ENCODE results near the gene PIEZO2. TPM values are rescaled to one million over a fixed set of nuclear protein-coding genes. Genes with fewer than 3 reads are reported as not detected.

Gene PIEZO2
- total and polyA plus RNA-seq, 12 donors: 0.07 to 1.4 (median 0.25) TPM; not detected in 1

DNA sequence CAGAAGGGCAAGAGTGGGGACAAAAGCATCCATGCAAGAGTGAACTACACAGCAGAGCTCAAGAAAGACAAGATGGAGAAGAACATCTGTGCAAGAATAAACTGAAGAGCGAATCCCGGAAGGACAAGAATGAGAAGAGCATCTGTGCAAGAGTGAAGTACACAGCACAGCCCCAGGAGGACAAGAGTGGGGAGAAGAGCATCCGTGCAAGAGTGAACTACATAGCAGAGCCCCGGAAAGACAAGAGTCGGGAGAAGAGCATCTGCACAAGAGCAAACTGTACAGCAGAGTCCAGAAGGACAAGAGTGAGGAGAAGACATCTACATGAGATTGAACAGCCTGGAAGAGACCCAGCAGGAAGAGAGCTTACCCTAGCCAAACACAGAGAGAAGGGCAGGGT, 284.6 kb downstream of the PIEZO2 start:
- DNase-seq (no peak), ATAC-seq (no peak)
- Histone ChIP-seq H3K4me3 (no peak overlapping the region), H3K27me3 (peaks cover 0 to 8% (median 0%) of the 10 kb centered on the region in 7 donors), H3K4me1 (no peaks in the 10 kb centered on the region), H3K27ac (no peak overlapping the region), H3K36me3 (no peaks in the 10 kb centered on the region), H3K9me3 (peaks cover 0 to 21% (median 5%) of the 10 kb centered on the region in 11 donors)
- TF ChIP-seq, protein P1, sequence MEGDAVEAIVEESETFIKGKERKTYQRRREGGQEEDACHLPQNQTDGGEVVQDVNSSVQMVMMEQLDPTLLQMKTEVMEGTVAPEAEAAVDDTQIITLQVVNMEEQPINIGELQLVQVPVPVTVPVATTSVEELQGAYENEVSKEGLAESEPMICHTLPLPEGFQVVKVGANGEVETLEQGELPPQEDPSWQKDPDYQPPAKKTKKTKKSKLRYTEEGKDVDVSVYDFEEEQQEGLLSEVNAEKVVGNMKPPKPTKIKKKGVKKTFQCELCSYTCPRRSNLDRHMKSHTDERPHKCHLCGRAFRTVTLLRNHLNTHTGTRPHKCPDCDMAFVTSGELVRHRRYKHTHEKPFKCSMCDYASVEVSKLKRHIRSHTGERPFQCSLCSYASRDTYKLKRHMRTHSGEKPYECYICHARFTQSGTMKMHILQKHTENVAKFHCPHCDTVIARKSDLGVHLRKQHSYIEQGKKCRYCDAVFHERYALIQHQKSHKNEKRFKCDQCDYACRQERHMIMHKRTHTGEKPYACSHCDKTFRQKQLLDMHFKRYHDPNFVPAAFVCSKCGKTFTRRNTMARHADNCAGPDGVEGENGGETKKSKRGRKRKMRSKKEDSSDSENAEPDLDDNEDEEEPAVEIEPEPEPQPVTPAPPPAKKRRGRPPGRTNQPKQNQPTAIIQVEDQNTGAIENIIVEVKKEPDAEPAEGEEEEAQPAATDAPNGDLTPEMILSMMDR (IDR thresholded peaks at IDR 0.05): no peak
- 80 to 81% methylated on average over 5 of the region's 5 CpGs for whole genome bisulfite sequencing, 2 donors
- intact Hi-C loops (cut with DNase I): loop anchor here in 1 of 10 donors (10.0 kb wide), 1 partner anchor 290 kb away; no protein-coding TSS in a partner anchor

DNA sequence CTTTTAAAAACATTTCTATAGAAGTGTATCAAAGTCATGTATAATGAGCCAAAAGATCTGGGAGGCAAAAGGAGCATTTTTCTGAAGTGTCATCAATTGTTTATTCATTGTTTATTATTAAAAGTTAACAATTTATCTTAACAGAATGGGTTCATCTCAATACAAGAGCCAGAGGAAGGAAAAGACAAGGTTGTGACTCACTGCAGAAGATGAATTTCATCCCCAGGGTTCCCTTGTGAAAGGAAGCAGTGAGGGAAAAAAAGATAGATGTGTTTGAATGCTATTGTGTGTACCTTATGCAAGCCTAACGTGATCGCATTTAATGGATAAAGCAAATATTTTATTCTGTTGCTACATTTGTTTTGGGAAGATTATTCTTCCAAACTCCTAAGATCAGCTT, 286.3 kb downstream of the PIEZO2 start:
- Histone ChIP-seq H3K4me1 (no peaks in the 10 kb centered on the region), H3K9me3 (peaks cover 0 to 21% (median 5%) of the 10 kb centered on the region in 11 donors), H3K36me3 (no peaks in the 10 kb centered on the region), H3K27me3 (peaks cover 0 to 5% (median 0%) of the 10 kb centered on the region in 7 donors), H3K4me3 (no peak overlapping the region), H3K27ac (no peak overlapping the region)
- TF ChIP-seq, protein P1 (IDR thresholded peaks at IDR 0.05): no peak
- intact Hi-C loops (cut with DNase I): loop anchor here in 1 of 10 donors (10.0 kb wide), 1 partner anchor 292 kb away; no protein-coding TSS in a partner anchor
- WGBS, 2 donors: 78 to 86% methylated on average over 2 of the region's 2 CpGs
- ATAC-seq (no peak), DNase-seq (no peak)

DNA sequence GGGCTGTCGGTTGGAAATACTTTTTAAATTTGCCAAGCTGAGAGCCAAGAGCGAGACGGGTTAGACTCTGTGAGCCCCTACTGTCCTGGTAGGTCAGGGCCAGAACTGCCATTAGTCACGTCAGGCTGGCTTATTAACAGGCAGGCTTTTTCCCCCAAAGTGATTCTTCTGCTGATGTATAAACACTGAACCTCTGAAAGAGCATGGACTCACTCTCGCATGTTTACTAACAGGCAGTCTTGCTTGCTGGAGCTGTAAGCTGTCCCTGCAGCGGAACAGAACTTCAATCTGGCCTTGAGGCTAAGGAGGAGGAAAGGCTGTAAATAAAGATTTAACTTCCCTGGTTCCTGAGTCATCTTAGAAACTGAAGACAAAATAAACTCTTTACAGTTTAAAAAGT, 288.4 kb downstream of the PIEZO2 start:
- Histone ChIP-seq H3K27me3 (peaks cover 0 to 5% (median 0%) of the 10 kb centered on the region in 7 donors), H3K36me3 (no peaks in the 10 kb centered on the region), H3K27ac (no peak overlapping the region), H3K4me1 (no peaks in the 10 kb centered on the region), H3K9me3 (peaks cover 0 to 21% (median 5%) of the 10 kb centered on the region in 11 donors), H3K4me3 (no peak overlapping the region)
- WGBS, 2 donors: 71 to 76% methylated on average over 6 of the region's 6 CpGs
- DNase-seq: no peak
- intact Hi-C loops (cut with DNase I): loop anchor here in 1 of 10 donors (10.0 kb wide), 1 partner anchor 294 kb away; no protein-coding TSS in a partner anchor
- ATAC-seq: no peak
- TF ChIP-seq, protein P1 (IDR thresholded peaks at IDR 0.05): no peak

DNA sequence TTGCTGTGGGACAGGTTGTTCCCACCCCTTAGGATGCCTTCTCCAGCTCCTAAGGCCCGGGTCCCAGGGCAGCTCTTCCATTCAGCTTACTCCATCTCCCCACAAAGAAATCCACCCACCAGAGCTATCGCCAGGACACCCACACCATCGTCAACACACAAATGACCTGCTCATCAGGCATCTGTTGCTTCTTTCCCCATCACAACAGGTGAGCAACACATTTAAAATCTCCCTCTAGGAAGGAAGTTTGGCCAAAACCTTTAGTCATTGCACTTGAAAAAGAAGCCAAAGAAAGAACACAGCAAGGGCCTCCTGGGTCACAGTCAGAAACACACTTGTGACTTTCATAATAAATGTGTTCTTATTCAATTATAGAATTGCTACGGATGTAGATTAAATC, 289.0 kb downstream of the PIEZO2 start:
- no peak for ATAC-seq
- Histone ChIP-seq H3K4me3 (no peak overlapping the region), H3K27me3 (peaks cover 0 to 5% (median 0%) of the 10 kb centered on the region in 7 donors), H3K9me3 (peaks cover 0 to 17% (median 5%) of the 10 kb centered on the region in 11 donors), H3K36me3 (no peaks in the 10 kb centered on the region), H3K27ac (no peak overlapping the region), H3K4me1 (no peaks in the 10 kb centered on the region)
- intact Hi-C loops (cut with DNase I): loop anchor here in 1 of 10 donors (10.0 kb wide), 1 partner anchor 294 kb away; no protein-coding TSS in a partner anchor
- 89 to 92% methylated on average over 4 of the region's 4 CpGs for WGBS, 2 donors
- TF ChIP-seq, protein P1 (IDR thresholded peaks at IDR 0.05): no peak
- DNase-seq: no peak
